HG02943 (cell line): ENCODE results near the gene THAP7.
"Not testable (repeated sequence)": the region's sequence is repeated elsewhere in the genome, so short reads cannot be mapped to it uniquely, and the experiment has no call there.

Source experiments
- ATAC-seq: cut with Tn5 transposase; IDR thresholded peaks from one replicate; pipeline ENCODE4 v1.9.1; 2021; ENCODE audit warnings: mild to moderate bottlenecking, low read depth, moderate library complexity; ENCODE audit not compliant: unreplicated experiment

The THAP7 gene

DNA sequence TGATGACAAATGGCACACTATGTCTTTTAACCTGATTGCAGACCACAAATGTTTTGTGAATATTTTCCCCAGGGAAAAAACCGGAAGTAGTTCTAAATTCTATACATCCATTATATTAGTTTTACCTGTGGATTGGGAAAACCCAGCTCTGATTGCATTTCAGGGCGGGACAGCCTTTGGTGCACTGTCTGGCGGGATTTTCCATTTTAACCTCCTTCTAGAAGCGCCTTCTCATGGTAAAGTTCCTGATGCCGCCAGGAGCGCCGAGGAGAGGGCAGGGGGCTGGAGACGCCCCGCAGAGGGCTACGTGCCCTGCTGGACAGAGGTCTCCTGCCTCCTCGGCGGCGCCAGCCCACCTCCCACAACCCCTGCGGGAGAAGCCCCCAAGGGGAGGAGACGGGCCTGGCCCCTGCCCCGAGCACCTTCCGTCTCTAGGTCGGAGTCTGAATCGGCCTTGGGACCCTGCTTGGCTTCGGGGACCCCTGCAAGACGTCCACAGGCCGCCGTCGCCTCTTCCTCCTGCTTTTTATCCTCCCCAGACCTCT is 11.8 kb upstream of the THAP7 start:
- ATAC-seq = no peak

DNA sequence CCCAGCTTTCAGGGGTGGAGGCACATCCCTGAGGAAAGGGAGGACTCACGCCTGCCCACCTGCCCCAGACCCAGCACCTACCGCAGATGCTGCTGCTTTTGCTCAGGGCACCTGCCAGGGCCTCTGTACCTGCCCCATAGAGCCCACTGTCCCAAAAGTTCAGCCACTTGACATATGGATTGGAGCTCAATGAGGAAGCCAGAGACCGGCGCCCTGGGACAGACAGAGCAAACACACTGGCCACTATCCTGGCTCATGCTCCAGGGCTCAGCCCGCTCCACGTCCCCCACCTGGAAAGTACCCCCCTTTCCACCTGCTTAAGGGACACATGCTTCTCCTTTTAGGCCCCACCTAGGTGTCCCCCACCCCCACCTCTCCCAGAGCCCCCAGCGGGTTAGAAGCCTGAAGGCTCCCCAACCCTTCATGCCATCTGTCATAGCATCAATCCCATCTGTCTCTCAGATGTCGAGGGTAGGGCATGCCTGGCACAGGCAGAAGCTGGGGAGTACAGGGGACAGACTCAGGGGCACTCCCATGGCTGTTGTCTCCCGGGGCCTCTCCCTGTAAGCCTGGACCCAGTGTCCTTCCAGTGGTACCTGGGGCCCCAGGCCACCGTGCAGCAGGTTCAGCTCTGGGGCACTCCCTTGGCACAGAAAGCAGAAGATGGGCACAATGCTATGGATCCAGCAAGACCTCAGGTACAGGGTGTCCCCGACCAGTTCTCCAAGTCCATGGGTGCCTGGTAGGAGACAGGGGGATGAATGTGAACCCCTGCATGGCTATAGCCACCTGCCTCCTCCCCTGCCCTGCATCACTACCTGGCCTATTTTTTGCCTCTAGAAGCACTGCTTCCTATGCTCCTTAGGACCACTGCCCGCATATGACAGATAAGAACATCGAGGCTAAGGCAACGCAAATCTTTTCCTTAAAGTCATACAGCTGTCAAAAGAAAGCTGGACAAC is 10.8 kb upstream of the THAP7 start:
- no peak for ATAC-seq

DNA sequence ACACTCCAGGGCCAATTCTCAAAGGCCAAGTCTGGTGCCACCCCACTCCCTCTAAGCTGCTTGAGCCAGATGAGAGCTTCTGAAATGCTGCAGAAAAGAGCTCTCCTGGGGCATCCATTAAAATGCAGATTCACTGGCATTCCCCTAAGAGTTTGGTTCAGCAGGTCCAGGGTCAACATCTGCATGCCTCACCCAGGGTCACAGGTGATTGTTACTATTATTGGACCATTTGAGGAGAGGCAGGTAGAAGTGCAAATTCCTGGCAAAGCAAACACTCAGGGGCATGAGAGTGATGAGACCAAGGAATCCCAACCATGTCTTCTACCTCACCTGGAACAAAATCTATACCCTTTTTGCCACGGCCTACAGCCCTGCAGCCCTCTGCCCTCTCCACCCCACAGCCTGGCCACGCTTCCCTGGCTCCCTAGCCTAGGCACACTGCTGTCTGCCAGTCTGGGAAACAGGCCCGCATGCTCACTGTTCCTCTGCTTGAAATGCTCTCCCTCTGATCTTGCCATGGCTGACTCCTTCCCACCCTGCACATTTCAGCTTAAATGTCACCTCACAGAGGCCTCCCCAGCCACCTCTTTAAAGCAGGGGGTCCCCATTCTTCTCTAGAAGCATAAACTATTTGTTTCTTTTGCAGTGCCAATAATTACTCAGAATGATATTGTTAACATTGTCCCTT is 8.7 kb upstream of the THAP7 start:
- ATAC-seq = no peak

DNA sequence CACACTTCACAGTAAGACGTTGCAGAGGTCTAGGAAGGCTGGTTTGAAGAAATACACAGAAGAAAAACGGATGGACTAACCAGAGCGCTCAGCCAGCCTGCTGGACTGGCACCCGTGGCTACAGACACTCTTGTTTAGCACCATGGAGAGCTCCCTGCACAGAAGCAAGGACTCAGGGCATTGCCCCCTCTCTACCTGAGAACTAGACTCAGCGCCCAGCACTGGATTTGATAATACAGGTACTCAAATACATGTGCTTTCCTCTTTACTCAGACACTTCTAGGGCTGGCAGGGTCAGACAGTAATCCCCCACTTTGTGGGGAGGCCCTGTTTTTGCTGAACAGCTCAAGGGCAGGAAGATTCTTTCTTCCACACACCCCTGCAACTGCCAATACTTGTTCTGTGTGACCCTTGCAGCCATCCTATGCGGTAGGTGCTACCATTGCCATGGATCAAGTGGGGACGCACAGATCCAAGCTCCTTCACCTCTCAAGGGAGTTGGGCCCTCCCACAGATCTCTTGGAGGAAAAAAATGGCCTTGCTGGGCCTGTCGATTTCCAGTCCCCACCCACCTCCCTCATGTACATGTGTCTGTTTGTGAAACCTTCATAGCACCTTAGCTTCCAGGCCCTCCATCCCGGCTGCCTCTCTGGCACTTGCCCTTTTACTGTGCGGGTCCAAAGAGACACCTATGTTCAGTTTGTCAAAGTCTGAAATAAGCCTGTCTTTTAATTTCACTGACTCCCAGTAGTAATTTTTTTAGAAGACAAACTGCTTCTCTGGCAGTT is 7.9 kb upstream of the THAP7 start:
- no peak for ATAC-seq

DNA sequence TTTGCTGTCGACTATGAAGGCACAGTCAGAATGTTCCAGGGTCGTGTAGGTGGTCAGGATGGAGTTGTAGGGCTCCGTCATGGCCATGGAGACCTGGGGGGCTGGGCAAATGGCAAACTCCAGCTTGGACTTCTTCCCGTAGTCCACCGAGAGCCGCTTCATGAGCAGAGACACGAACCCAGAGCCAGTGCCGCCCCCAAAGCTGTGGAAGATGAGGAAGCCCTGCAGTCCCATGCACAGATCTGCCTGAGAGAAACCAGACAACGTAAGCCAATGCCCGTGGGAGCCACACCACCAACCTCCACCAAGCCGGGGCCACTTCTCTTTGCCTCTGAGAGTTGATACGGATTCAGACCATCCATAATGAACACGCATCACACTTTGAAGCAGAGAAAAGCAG is 7.3 kb upstream of the THAP7 start:
- ATAC-seq = not testable (repeated sequence)

DNA sequence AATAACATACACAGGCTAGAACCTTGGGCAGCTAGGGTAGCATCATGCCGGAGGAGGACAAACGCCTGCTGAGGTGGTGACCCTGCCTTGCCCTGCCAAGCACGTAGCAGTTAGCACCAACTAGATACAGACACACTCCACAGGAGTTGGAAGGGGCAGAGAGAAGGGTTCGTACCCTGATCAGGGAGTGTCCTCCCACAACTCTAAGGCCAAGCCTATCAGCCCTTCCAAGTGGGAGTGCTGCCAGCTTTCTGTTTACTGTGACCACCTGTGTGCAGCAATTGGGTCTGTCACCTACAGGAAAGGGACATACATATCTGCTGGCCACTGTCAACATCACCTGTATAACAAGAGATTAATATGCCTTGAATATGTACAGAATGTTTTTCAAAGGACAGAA is 1.9 kb upstream of the THAP7 start:
- ATAC-seq = no peak

DNA sequence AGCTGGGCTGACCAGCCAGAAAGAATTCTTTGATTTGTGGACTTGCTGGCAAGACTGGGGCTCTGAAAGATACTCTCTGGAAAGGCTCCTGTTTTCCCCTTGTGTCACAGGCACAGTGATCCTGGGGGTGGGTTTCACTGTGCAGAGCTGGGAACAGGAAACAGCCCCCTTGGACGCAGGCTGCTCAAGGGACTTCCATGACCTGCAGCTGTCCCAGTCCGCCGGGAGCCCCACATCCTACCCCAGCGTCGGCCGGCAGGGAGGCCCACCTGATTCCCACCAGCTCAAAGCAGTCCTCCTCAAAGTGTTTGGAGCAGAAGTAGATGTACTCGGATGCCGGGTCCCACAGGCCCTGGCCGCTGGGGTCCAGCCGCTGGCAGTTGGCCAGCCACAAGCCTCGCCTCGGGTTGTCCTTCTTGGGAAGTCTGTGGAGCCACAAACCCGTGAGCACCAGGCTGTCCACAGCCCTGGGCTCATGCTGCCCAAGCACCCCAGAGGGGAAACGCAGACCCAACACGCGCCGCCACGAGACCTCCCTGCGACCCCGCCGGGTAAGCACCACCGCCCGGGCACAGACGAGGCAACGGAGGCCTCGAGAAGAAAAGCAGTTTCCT is 824 bp downstream of the THAP7 start:
- peak; percentile 2 for ATAC-seq

DNA sequence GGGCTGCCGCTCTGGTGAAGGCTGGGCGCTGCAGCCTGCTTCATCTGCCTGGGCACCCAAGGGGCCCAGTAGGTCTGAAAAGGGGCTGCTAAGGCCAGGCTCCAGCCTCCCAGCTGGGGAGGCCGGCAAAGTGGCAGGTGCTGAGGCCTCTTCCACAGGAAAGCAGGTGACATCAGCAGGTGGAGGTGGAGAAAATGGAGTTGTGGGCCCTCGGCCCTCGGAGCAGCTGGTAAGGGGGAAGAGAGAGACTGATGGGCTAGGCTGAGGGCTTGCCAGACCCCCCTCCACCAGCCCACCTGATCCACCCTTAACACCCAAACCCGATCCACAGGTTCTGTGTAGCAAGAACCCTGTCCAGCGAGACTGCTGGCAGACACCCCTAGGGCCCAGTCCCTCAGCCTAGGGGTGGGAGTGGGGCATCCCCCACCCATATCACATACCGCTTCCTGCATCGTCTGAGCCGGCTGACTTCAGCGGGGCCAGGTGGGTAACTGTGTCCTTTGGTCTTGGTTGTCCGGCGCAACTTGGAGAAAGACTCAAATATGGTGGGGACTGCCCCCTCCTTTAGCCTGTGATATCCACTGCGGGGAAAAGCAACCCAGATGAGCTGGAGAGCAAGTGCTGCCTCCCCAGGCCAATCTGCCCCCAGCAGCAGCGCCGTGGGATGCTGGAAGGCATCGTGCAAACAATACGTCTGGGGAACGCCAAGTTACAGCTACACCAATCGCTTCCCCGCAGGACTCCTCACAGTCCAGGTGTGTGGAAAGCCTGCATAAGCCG is 1.5 kb downstream of the THAP7 start:
- ATAC-seq = no peak

DNA sequence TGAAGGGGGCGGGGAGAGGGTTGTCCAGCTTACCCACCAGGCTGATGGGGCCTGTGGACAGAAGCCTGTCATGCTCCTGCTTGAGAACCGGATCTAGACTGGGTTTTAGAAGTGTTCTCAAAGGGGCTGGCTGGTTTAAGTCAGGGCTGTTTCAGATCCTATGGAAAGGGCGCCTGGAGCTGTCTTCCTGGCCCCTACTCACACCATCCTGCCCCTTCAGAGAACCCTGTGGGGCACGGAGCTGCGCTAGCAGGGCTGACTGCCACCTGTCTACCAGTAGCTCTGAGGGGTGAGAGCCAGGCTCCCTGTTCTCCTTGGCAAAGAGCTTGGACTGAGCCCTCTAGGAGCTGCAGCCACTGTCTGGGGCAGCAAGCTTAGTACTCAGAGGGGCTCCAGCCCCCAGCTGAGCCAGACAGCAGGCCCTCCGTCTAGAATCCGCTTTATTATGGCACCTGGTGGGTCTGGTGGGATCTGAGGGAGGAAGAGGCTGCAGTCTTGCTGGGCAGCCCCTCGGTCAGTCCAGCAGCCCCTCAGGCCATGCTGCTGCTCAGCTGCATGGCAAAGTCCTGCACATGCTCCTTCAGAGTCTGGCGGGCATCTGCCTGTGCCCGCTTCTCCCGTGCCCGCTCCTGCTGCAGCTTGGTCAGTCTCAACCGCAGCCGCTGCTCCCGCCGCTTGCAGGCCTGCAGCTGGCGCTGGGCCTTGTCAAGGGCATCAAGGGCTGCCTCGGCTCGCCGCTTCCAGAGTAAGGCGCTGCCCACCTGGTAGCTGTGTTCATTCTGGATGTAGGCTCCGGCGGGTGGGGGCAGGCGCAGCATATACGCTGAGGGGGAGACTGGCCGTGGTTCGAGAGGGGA is 2.3 kb downstream of the THAP7 start:
- ATAC-seq = no peak

DNA sequence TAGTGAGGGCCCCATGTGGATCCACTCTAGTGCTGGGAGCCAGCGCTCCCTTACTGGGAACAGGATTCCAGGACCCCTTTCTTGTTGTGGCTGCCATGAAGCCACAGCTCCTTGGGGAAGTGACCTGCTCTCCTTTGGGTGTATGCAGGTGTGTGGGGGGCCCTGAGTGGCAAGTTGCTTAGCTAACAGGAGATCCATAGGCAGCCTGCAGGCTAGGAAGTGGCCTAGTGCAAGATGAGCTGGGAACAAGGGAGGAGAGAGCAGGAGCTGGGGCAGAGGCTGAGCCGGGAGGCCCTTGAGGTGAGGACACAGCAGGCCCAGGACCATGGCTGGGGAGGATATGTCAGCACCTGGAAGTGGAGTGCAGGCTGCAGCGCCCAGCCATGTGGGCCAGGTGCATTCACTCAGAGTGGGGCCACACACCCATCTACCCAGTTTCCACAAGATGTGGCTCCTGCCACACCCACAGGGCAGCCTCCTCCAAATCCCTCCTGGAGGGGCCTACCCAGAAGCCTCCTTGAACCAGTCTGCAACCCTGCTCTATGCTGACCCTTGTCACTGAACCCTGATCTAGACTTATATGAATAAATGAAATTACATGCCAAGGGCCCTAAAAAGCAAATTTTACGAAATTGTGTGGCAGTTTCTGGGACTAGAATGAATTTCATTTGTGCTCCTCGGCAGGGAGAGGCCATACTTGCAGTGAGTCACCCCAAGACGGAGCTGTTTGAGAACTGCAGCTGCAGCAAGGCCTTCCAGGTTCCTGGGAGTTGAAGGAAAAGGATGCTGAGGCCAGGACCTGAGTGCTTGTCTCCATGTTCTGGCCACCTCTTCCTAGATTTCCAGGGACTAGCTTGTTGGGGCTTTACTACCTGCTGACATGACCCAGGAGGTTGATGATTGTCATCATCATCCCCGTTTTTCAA is 3.2 kb downstream of the THAP7 start:
- ATAC-seq = no peak

DNA sequence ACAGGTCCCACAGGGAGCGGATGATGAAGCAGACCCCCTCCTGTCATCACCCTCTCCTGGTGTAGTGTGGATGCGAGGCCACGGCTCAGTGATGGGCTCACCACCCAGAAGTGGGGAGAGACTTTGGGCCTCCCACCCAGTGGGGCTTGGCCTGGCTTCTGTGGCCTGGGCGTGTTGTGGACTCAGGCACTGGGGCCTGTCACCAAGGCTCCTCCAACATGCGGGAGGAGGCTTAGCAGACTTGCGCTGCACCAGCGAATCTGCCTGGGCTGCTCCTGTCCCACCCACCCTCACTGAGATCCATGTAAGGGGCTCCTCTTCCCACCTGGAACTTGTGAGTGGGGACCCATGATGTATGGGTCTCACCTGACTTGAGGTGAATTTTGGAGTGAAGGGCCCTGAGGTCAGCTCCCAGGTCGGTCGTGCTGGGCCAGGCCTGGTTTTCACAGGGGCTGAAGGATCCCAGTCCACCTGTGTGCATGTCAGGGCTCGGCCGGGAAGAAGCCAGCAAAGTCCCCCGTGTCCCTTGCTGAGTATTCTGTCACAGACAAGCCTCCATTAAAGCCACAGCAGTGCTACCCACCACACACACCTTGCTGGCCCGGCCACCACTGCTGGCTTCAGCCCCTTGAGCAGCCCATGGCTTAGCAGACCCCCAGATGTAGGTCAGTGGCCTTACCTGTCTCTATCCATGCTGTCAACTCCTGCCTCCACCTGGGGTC is 4.2 kb downstream of the THAP7 start:
- no peak for ATAC-seq

DNA sequence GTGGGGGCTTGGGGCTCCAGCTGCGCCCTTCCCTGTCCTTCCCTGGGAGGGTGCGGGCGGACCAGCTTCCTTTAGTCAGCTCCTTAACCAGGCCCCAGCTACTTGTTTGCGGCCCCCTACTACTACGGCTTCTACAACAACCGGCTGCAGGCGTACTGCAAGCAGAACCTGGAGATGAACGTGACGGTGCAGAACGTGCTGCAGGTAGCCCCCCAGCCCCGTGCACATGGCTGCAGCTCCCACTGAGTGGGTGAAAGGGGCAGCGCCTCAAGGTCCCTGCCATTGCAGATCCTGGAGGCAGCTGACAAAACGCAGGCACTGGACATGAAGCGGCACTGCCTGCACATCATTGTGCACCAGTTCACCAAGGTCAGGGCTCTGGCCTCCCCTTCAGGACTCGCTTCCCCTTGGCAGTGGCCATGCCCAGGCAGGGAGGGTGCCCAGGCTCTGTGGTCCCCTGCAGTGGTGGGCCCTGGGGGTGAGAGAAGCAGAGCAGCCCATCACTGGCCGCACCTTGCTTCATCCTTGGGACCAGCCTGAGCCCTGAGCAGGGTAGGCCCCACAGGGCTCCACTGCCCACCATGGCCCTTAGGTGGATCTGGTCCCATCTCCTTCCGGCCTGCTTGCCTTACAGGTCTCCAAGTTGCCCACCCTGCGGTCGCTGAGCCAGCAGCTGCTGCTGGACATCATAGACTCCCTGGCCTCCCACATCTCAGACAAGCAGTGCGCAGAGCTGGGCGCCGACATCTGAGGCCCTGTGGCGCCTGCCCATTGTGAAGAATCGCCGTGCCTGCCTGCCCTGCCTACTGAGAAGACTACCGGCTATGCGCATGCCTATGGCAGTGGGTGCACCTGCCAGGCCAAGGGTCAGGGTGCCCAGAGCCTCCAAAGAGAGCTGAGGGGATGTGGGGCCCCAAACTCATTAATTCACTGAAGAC is 5.1 kb downstream of the THAP7 start:
- no peak for ATAC-seq

DNA sequence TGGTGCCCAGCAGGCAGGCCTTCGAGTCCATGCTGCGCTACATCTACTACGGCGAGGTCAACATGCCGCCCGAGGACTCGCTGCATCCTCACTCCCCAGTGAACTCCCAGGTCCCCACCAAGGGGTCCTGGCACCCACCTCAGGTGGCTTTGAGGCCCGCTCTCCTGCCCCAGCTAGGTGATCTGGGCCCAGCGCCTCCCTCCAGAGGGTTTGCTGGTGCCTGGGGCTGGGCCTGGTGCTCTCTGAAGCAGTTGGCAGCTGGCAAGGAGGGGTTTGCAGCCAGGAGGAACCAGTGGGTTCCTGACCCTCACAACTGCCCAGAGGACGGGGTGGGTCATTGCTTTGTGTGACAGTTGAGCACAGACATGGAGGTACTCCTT is 5.9 kb downstream of the THAP7 start:
- ATAC-seq = no peak

DNA sequence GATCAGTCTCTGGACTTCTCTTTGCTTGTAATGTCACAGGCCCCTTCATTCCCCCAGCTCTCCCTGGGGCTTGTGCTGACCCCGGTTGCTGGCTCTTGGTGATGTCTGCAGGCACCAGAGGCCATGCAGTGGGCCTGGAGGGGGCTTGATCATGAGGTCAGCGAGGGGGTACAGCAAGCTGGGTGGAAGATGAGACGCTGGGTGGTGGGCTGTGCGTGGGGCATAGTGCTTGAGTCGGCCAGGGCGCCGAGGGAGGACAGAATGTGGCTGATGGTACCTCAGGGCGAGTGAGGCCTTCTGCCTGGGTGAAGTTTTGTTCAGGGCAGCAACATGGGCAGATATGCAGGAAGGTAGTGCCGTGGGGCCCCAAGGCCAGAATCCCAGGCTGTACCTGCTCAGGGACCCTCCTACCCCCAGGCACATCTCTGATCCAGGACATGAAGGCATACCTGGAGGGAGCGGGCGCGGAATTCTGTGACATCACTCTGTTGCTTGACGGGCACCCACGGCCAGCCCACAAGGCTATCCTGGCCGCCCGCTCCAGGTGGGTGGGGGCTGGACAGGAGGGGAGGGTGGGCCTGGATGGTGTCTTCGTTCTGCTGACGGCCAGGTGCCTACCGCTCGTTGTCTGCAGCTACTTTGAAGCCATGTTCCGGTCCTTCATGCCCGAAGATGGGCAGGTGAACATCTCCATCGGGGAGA is 6.4 kb downstream of the THAP7 start:
- no peak for ATAC-seq

DNA sequence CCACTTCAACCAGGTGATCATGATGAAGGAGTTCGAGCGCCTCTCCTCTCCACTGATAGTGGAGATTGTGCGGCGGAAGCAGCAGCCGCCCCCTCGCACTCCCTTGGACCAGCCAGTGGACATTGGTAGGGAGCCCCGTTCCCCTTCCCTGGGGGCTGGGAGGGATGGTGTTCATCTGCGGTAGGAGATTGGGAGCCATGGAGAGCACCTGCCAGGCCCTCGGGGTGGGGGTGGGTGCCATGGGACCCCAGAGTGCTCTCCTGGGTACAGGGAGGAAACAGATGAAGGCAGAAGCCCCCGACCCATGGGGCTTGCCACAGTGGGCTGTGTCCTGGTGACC is 7.0 kb downstream of the THAP7 start:
- ATAC-seq = no peak
